K562 (cell line): ENCODE measurements around the gene FCGR2B. TPM values are rescaled to one million over a fixed set of nuclear protein-coding genes. Genes with fewer than 3 reads are reported as not detected.
"Not testable (repeated sequence)": the region's sequence is repeated elsewhere in the genome, so short reads cannot be mapped to it uniquely, and the experiment has no call there.

ENCODE experiments used
- ATAC-seq: fragments of 200-7000 bp; cut with Tn5 transposase; 3 replicates; pipeline ENCODE4 v1.9.1; 2020; ENCODE audit warnings: moderate library complexity
- BruUV-seq: library from RNA; stranded (reverse); fragments of 400-500 nt; replicated peaks from 2 replicates; lab custom pipeline; 2021; lab: Mats Ljungman, UMichigan
- CTCF ChIA-PET: fragments of 300-600 bp; formaldehyde crosslinking; extraction: SDS; loops from one replicate; lab custom pipeline; 2021; ENCODE audit warnings: low intra/inter-chr PET ratio; lab: Yijun Ruan, JAX
- POLR2A ChIA-PET: fragments of 300-600, 350-650 bp; sonication (Branson Sonifier 250); formaldehyde crosslinking; extraction: SDS; loops from one replicate; lab custom pipeline; 2021; ENCODE audit warnings: antibody characterized with exemption, inconsistent platforms; lab: Yijun Ruan, JAX
- DNase-seq, 4 experiments: peaks; one replicate each; pipeline versions ENCODE4 v3.0.0 to v3.0.0-alpha.2; 2011 to 2018; ENCODE audit warnings: low spot score in 3 of 4, mixed read lengths in 3 of 4; ENCODE audit errors: extremely low read depth in 1 of 4
- FAIRE-seq: peaks from 2 replicates; lab custom pipeline; 2011; peaks lifted over from hg19 to GRCh38; lab: Jason Lieb, UNC
- H2AFZ ChIP-seq: 2 replicates; pipeline ENCODE4 v1.6.0; 2011; ENCODE audit warnings: low read depth, low read length, control low read depth, inconsistent platforms
- H3K27ac ChIP-seq: fragments of 200-600 bp; 3 replicates; pipeline ENCODE4 v1.8.0; 2011; ENCODE audit warnings: low read depth, mild to moderate bottlenecking, control low read depth, inconsistent platforms, low read length, moderate library complexity, mixed read lengths; ENCODE audit errors: extremely low read depth
- H3K27me3 ChIP-seq, 2 experiments: fragments of 300-600 bp in 1 of 2; 2 replicates in 1 of 2; 3 replicates in 1 of 2; pipeline versions ENCODE4 v1.6.0 to v1.8.0; 2011; ENCODE audit warnings: inconsistent platforms in 2 of 2, low read length in 2 of 2, mild to moderate bottlenecking in 1 of 2, mixed read lengths in 1 of 2, moderate library complexity in 1 of 2; ENCODE audit not compliant: control insufficient read depth in 2 of 2, insufficient read depth in 2 of 2
- H3K36me3 ChIP-seq: fragments of 300-600 bp; 3 replicates; pipeline ENCODE4 v1.8.0; 2011; ENCODE audit warnings: mild to moderate bottlenecking, low read length, inconsistent platforms; ENCODE audit not compliant: control insufficient read depth, insufficient read depth
- H3K4me1 ChIP-seq, 2 experiments: fragments of 200-600 bp in 1 of 2; replicated peaks in 1 of 2; 2 replicates in 1 of 2; 3 replicates in 1 of 2; pipeline versions ENCODE4 v1.5.1 to v1.8.0; 2011; ENCODE audit warnings: inconsistent platforms in 2 of 2, low read length in 2 of 2, mild to moderate bottlenecking in 1 of 2, mixed read lengths in 1 of 2, moderate library complexity in 1 of 2; ENCODE audit not compliant: control insufficient read depth in 2 of 2, insufficient read depth in 2 of 2
- H3K4me2 ChIP-seq: 2 replicates; pipeline ENCODE4 v1.6.1; 2011; ENCODE audit warnings: low read length, control low read depth, inconsistent platforms, mixed read lengths; ENCODE audit not compliant: insufficient read depth
- H3K4me3 ChIP-seq: fragments of 200-600 bp; sonication (generic), shearing (Covaris generic); 2 replicates; pipeline ENCODE4 v1.5.1; 2016; ENCODE audit warnings: control low read depth, inconsistent platforms
- H3K79me2 ChIP-seq: fragments of 200-600 bp; 3 replicates; pipeline ENCODE4 v1.8.0; 2011; ENCODE audit warnings: low read length, inconsistent platforms; ENCODE audit not compliant: control insufficient read depth, insufficient read depth
- H3K9ac ChIP-seq, 2 experiments: 2 replicates each; pipeline versions ENCODE4 v1.6.0 to v1.6.1; 2011; ENCODE audit warnings: low read depth in 2 of 2, low read length in 2 of 2, control low read depth in 1 of 2, inconsistent platforms in 1 of 2, mild to moderate bottlenecking in 1 of 2, mixed read lengths in 1 of 2; ENCODE audit not compliant: insufficient read depth in 1 of 2
- H3K9me1 ChIP-seq: one replicate; pipeline ENCODE4 v1.6.0; 2011; ENCODE audit warnings: inconsistent platforms, mild to moderate bottlenecking, low read length, moderate library complexity; ENCODE audit not compliant: control insufficient read depth, insufficient read depth
- H3K9me3 ChIP-seq: replicated peaks from 2 replicates; pipeline ENCODE4 v1.5.1; 2011; ENCODE audit warnings: low read depth, low read length, inconsistent platforms; ENCODE audit not compliant: control insufficient read depth, insufficient read depth
- H4K20me1 ChIP-seq: replicated peaks from 2 replicates; pipeline ENCODE4 v1.6.1; 2011; ENCODE audit warnings: low read length, inconsistent platforms, mixed read lengths; ENCODE audit not compliant: control insufficient read depth, insufficient read depth
- ATF1 ChIP-seq, 2 experiments: fragments of 450-650 bp in 1 of 2; IDR thresholded peaks; 2 replicates each; pipeline ENCODE4 v1.6.1; 2016; ENCODE audit warnings: missing compliant biosample characterization in 1 of 2, missing genetic modification characterization in 1 of 2
- CHD1 ChIP-seq: fragments of 200-600 bp; sonication (generic); IDR thresholded peaks from one replicate; pipeline ENCODE4 v1.6.1; 2012; ENCODE audit warnings: mild to moderate bottlenecking, moderate library complexity, low read length, inconsistent platforms
- ELF1 ChIP-seq: fragments of 200-800 bp; sonication (Bioruptor generic); IDR thresholded peaks from 2 replicates; pipeline ENCODE4 v1.6.1; 2016; ENCODE audit warnings: missing genetic modification characterization, missing compliant biosample characterization
- JUND ChIP-seq, 2 experiments: IDR thresholded peaks; 2 replicates in 1 of 2; 3 replicates in 1 of 2; pipeline ENCODE4 v1.6.1; 2011; ENCODE audit warnings: borderline replicate concordance in 2 of 2, low read depth in 2 of 2, low read length in 2 of 2, improper control_type of control experiment in 1 of 2, missing biosample characterization in 1 of 2, missing genetic modification characterization in 1 of 2, missing genetic modification reagents in 1 of 2
- MYC ChIP-seq, 2 experiments: fragments of 250-450 bp in 1 of 2; sonication (Bioruptor Pico) in 1 of 2; IDR thresholded peaks; 2 replicates each; pipeline versions ENCODE4 v1.5.1 to v1.6.1; 2012 to 2021; ENCODE audit warnings: low read depth in 2 of 2, borderline replicate concordance in 1 of 2, improper control_type of control experiment in 1 of 2, low read length in 1 of 2, mild to moderate bottlenecking in 1 of 2, moderate library complexity in 1 of 2
- NR2C2 ChIP-seq, 2 experiments: fragments of 200-800 bp in 1 of 2; sonication (Bioruptor generic) in 1 of 2; sonication (generic) in 1 of 2; formaldehyde crosslinking in 1 of 2; IDR thresholded peaks; 2 replicates each; pipeline versions ENCODE4 v1.6.1 to v1.8.0; 2016 to 2022; ENCODE audit warnings: mild to moderate bottlenecking in 1 of 2, missing compliant biosample characterization in 1 of 2, missing genetic modification characterization in 1 of 2, missing genetic modification reagents in 1 of 2
- OTX1 ChIP-seq: fragments of 450-650 bp; formaldehyde crosslinking; IDR thresholded peaks from 2 replicates; pipeline ENCODE4 v1.4.0; 2022; ENCODE audit warnings: mild to moderate bottlenecking
- SMARCA4 ChIP-seq: fragments of 450-650 bp; IDR thresholded peaks from 2 replicates; pipeline ENCODE4 v1.6.1; 2016
- SUPT5H ChIP-seq: fragments of 450-650 bp; IDR thresholded peaks from 2 replicates; pipeline ENCODE4 v1.6.1; 2016
- ZFX ChIP-seq: sonication (generic); formaldehyde crosslinking; IDR thresholded peaks from 2 replicates; pipeline ENCODE4 v1.8.0; 2022; ENCODE audit warnings: mild to moderate bottlenecking, missing genetic modification reagents, moderate library complexity
- ZNF318 ChIP-seq, 2 experiments: fragments of 450-650 bp; IDR thresholded peaks; 2 replicates each; pipeline ENCODE4 v1.6.1; 2016; ENCODE audit warnings: mild to moderate bottlenecking in 2 of 2, borderline replicate concordance in 1 of 2, low read depth in 1 of 2, moderate library complexity in 1 of 2
- ZNF589 ChIP-seq: fragments of 200-800 bp; sonication (Bioruptor generic); IDR thresholded peaks from 2 replicates; pipeline ENCODE4 v1.6.1; 2016; ENCODE audit warnings: low read depth, missing genetic modification characterization, missing compliant biosample characterization
- WGBS: fragments of 100-300 bp; shearing (Covaris generic); methylation state at CpG from one replicate; pipeline ENCODE4 v1.1.6; 2016; ENCODE audit warnings: low coverage, mixed read lengths; ENCODE audit not compliant: insufficient coverage; ENCODE audit errors: missing lambda C conversion rate; 5-methylcytosine and 5-hydroxymethylcytosine counted together
- in situ Hi-C: fragments of 300-500 bp; cut with MboI; formaldehyde crosslinking; loops from 4 replicates; pipeline ENCODE4 v1.15.0; 2018; ENCODE audit warnings: inconsistent platforms, mixed read lengths
- intact Hi-C: fragments of 100-400 bp; cut with micrococcal nuclease; formaldehyde crosslinking; loops from 2 replicates; pipeline ENCODE4 v1.14.2; 2022
- polyA plus RNA-seq, 8 experiments: library from polyadenylated mRNA; depleted of rRNA in 4 of 8; stranded (reverse) in 5 of 8; unstranded in 3 of 8; fragments of >200 nt; fragmentation: Nextera tagmentation in 2 of 8; fragmentation: Illumina TruSeq in 1 of 8; extraction: Ambion mirVana in 2 of 8; extraction: Trizol in 1 of 8; gene quantifications; 2 replicates each; pipeline versions ENCODE4 v1.2.1 to v1.2.3, GENCODE V29; 2011 to 2014; ENCODE audit warnings: inconsistent platforms in 1 of 8, missing spikeins in 1 of 8
- total RNA-seq, 7 experiments: library from RNA; depleted of rRNA in 6 of 7; stranded (reverse); fragments of >200 nt in 6 of 7; fragmentation: Illumina TruSeq in 2 of 7; extraction: Trizol in 2 of 7; gene quantifications; 2 replicates each; pipeline versions ENCODE4 v1.2.1 to v1.2.3, GENCODE V29; 2011 to 2021; ENCODE audit warnings: low replicate concordance in 1 of 7

Gene FCGR2B
- total and polyA plus RNA-seq, 9 of the 15 experiments (the other 6 are each of a cell fraction or from before 2014, with no cell fraction given), result 1.7 to 8.9 (median 3.9) TPM

GRCh38 chr1:161622054-161622453 is 40.9 kb upstream of the FCGR2B start:
- H3K27me3 ChIP-seq; H3K9me1 ChIP-seq; H3K36me3 ChIP-seq; CTCF ChIA-PET; H4K20me1 ChIP-seq; H3K4me1 ChIP-seq; H3K9me3 ChIP-seq; TF ChIP-seq MYC (CRISPR knock-in tag; IDR thresholded peaks at IDR 0.05; ENCODE audit: borderline replicate concordance, low read depth); JUND (IDR thresholded peaks at IDR 0.05; ENCODE audit: borderline replicate concordance, low read depth, low read length); ATF1 (CRISPR knock-in tag; IDR thresholded peaks at IDR 0.05); NR2C2 (CRISPR knock-in tag; IDR thresholded peaks at IDR 0.05): not testable (repeated sequence)
- Histone ChIP-seq H2AFZ (peak overlapping the region; percentile 90), H3K4me3 (peak overlapping the region; percentile 43), H3K27ac (peak overlapping the region; percentile 86), H3K79me2 (peaks cover 12% of the 10 kb centered on the region; the same call in 2 of the 3 replicates), H3K4me2 (peak overlapping the region; percentile 85), H3K9ac (peak overlapping the region; percentile 80 to 87; a peak in 3 of 4 replicates)
- ATAC-seq (peak; percentile 71), FAIRE-seq (peak; percentile 29), DNase-seq (peak in 3 of 4 experiments; percentile 23 to 82 (median 55))
- 2% methylated on average over 8 of the region's 8 CpGs for WGBS
- POLR2A ChIA-PET, result interaction anchor here (1.8 kb wide), 1 partner anchor 10 kb away, joined by 11 read pairs; no protein-coding TSS in a partner anchor
- in situ Hi-C loops (loop anchor here (5.0 kb wide), 1 partner anchor 80 kb away; no protein-coding TSS in a partner anchor), intact Hi-C loops (loop anchor here (10.0 kb wide), 1 partner anchor 137 kb away; no protein-coding TSS in a partner anchor)
- TSS peak; percentile 54 for BruUV-seq
- TF ChIP-seq ZFX (CRISPR knock-in tag), result peak; percentile 44; the same call in 1 of the 2 replicates
- TF ChIP-seq MYC (IDR thresholded peaks at IDR 0.05; ENCODE audit: low read depth, low read length), result peak; percentile 11; the same call in 1 of the 2 replicates
- TF ChIP-seq ZNF589, result 0 out of 2 replicates have a peak, but pooled peaks have one; percentile 21
- TF ChIP-seq SMARCA4, result 0 out of 2 replicates have a peak, but pooled peaks have one; percentile 34
- 0 out of 4 replicates have a peak, but pooled peaks of 1 of the 2 experiments have one; percentile 37 for TF ChIP-seq ZNF318 (IDR thresholded peaks at IDR 0.05; ENCODE audit: borderline replicate concordance in 1 of 2, low read depth in 1 of 2)
- peak; percentile 76 for TF ChIP-seq ELF1 (tag)
- TF ChIP-seq JUND (tag; IDR thresholded peaks at IDR 0.05; ENCODE audit: borderline replicate concordance, low read depth, low read length), result peak; percentile 30; the same call in 1 of the 3 replicates
- TF ChIP-seq ATF1 (tag; IDR thresholded peaks at IDR 0.05), result 0 out of 2 replicates have a peak, but pooled peaks have one; percentile 1
- peak; percentile 85 for TF ChIP-seq CHD1
- peak; percentile 42; the same call in 1 of the 2 replicates for TF ChIP-seq OTX1 (CRISPR knock-in tag)
- peak; percentile 9; the same call in 1 of the 2 replicates for TF ChIP-seq NR2C2 (tag; IDR thresholded peaks at IDR 0.05)
- TF ChIP-seq SUPT5H, result peak; percentile 63
